HEK293 (cell line): ENCODE measurements around the gene KIAA0513.

Experiments
- CTCF ChIA-PET: fragments of 350-600 bp; formaldehyde crosslinking; extraction: SDS; loops from one replicate; lab custom pipeline; 2021; ENCODE audit warnings: antibody characterized with exemption; lab: Yijun Ruan, JAX
- POLR2A ChIA-PET: fragments of 300-600 bp; formaldehyde crosslinking; extraction: SDS; loops from one replicate; lab custom pipeline; 2020; ENCODE audit warnings: antibody characterized with exemption, inconsistent platforms; lab: Yijun Ruan, JAX
- H3K27ac ChIP-seq: fragments of 200-500 bp; sonication (Bioruptor generic); 2 replicates; pipeline ENCODE4 v1.5.1; 2014; ENCODE audit warnings: low read depth, low read length, control low read depth, inconsistent platforms; ENCODE audit errors: extremely low read depth
- H3K36me3 ChIP-seq, 2 experiments: fragments of 200-500 bp in 1 of 2; sonication (Bioruptor generic) in 1 of 2; 1 replicate in 1 of 2; 2 replicates in 1 of 2; pipeline ENCODE4 v1.5.1; 2014 to 2017; ENCODE audit warnings: inconsistent platforms in 2 of 2, low read length in 2 of 2; ENCODE audit not compliant: control insufficient read depth in 2 of 2, insufficient read depth in 1 of 2
- H3K4me1 ChIP-seq: fragments of 200-500 bp; sonication (Bioruptor generic); 2 replicates; pipeline ENCODE4 v1.5.1; 2014; ENCODE audit warnings: mild to moderate bottlenecking, low read length, inconsistent platforms; ENCODE audit not compliant: control insufficient read depth, insufficient read depth
- H3K4me3 ChIP-seq: 2 replicates; pipeline ENCODE4 v1.5.1; 2011; ENCODE audit warnings: low read depth, mild to moderate bottlenecking, control low read depth, low read length, moderate library complexity
- H3K9me3 ChIP-seq: fragments of 200-500 bp; sonication (Bioruptor generic); 2 replicates; pipeline ENCODE4 v1.5.1; 2014; ENCODE audit warnings: low read depth, low read length, inconsistent platforms; ENCODE audit not compliant: control insufficient read depth, insufficient read depth
- BCL11B ChIP-seq: fragments of 450-650 bp; formaldehyde crosslinking; IDR thresholded peaks from 2 replicates; pipeline ENCODE4 v1.5.1; 2016; ENCODE audit warnings: low read depth, missing biosample characterization, missing genetic modification characterization
- GFI1B ChIP-seq: fragments of 450-650 bp; formaldehyde crosslinking; IDR thresholded peaks from 2 replicates; pipeline ENCODE4 v1.5.1; 2016; ENCODE audit warnings: missing biosample characterization, missing genetic modification characterization
- GLIS1 ChIP-seq: fragments of 450-650 bp; formaldehyde crosslinking; IDR thresholded peaks from 2 replicates; pipeline ENCODE4 v1.5.1; 2016; ENCODE audit warnings: missing biosample characterization, missing genetic modification characterization
- KLF1 ChIP-seq: fragments of 450-650 bp; formaldehyde crosslinking; IDR thresholded peaks from 2 replicates; pipeline ENCODE4 v1.5.1; 2016; ENCODE audit warnings: missing biosample characterization, missing genetic modification characterization
- KLF9 ChIP-seq: fragments of 450-650 bp; formaldehyde crosslinking; IDR thresholded peaks from 2 replicates; pipeline ENCODE4 v1.5.1; 2016; ENCODE audit warnings: missing biosample characterization, missing genetic modification characterization, low read depth
- SCRT2 ChIP-seq: fragments of 450-650 bp; formaldehyde crosslinking; IDR thresholded peaks from 2 replicates; pipeline ENCODE4 v1.5.1; 2016; ENCODE audit warnings: missing biosample characterization, missing genetic modification characterization
- ZBTB17 ChIP-seq: fragments of 450-650 bp; formaldehyde crosslinking; IDR thresholded peaks from 2 replicates; pipeline ENCODE4 v1.5.1; 2016; ENCODE audit warnings: missing biosample characterization, missing genetic modification characterization
- ZBTB20 ChIP-seq: fragments of 450-650 bp; formaldehyde crosslinking; IDR thresholded peaks from 2 replicates; pipeline ENCODE4 v1.5.1; 2016; ENCODE audit warnings: missing biosample characterization, missing genetic modification characterization
- ZEB2 ChIP-seq: fragments of 450-650 bp; formaldehyde crosslinking; IDR thresholded peaks from 2 replicates; pipeline ENCODE4 v1.5.1; 2016; ENCODE audit warnings: missing biosample characterization, missing genetic modification characterization
- ZFP3 ChIP-seq: fragments of 450-650 bp; formaldehyde crosslinking; IDR thresholded peaks from 2 replicates; pipeline ENCODE4 v1.5.1; 2016; ENCODE audit warnings: low read depth, missing biosample characterization, missing genetic modification characterization
- ZNF157 ChIP-seq: fragments of 450-650 bp; formaldehyde crosslinking; IDR thresholded peaks from 2 replicates; pipeline ENCODE4 v1.5.1; 2016; ENCODE audit warnings: missing biosample characterization, missing genetic modification characterization
- ZNF335 ChIP-seq: fragments of 450-650 bp; formaldehyde crosslinking; conservative IDR thresholded peaks from 2 replicates; pipeline ENCODE4 v1.5.1; 2016; ENCODE audit warnings: missing biosample characterization, missing genetic modification characterization
- ZNF521 ChIP-seq: fragments of 450-650 bp; formaldehyde crosslinking; IDR thresholded peaks from 2 replicates; pipeline ENCODE4 v1.5.1; 2017; ENCODE audit warnings: missing biosample characterization, mild to moderate bottlenecking, missing genetic modification characterization
- ZNF530 ChIP-seq: fragments of 450-650 bp; formaldehyde crosslinking; IDR thresholded peaks from 2 replicates; pipeline ENCODE4 v1.5.1; 2016; ENCODE audit warnings: low read depth, missing biosample characterization, missing genetic modification characterization
- ZNF768 ChIP-seq: fragments of 450-650 bp; formaldehyde crosslinking; IDR thresholded peaks from 2 replicates; pipeline ENCODE4 v1.5.1; 2018; ENCODE audit warnings: missing biosample characterization, mild to moderate bottlenecking, missing genetic modification characterization
- ZNF792 ChIP-seq: fragments of 450-650 bp; formaldehyde crosslinking; IDR thresholded peaks from 2 replicates; pipeline ENCODE4 v1.5.1; 2016; ENCODE audit warnings: missing biosample characterization, missing genetic modification characterization
- ZSCAN23 ChIP-seq: fragments of 450-650 bp; formaldehyde crosslinking; IDR thresholded peaks from 2 replicates; pipeline ENCODE4 v1.5.1; 2016; ENCODE audit warnings: missing biosample characterization, missing genetic modification characterization
- ZSCAN30 ChIP-seq: fragments of 450-650 bp; IDR thresholded peaks from 2 replicates; pipeline ENCODE4 v1.5.1; 2018; ENCODE audit warnings: missing biosample characterization, mild to moderate bottlenecking, missing genetic modification characterization, moderate library complexity
- TF ChIP-seq, protein P1 (sequence below): fragments of 450-650 bp; formaldehyde crosslinking; IDR thresholded peaks from 2 replicates; pipeline ENCODE4 v1.5.1; 2016; ENCODE audit warnings: missing biosample characterization, missing genetic modification characterization, borderline replicate concordance
- TF ChIP-seq, protein P2 (sequence below): fragments of 450-650 bp; formaldehyde crosslinking; conservative IDR thresholded peaks from 2 replicates; pipeline ENCODE4 v1.5.1; 2016; ENCODE audit warnings: low read depth, missing biosample characterization, missing genetic modification characterization
- TF ChIP-seq, protein P3 (sequence below): fragments of 450-650 bp; formaldehyde crosslinking; IDR thresholded peaks from 2 replicates; pipeline ENCODE4 v1.5.1; 2016; ENCODE audit warnings: missing biosample characterization, missing genetic modification characterization
- TF ChIP-seq, protein P4 (sequence below): fragments of 450-650 bp; formaldehyde crosslinking; IDR thresholded peaks from 2 replicates; pipeline ENCODE4 v1.5.1; 2016; ENCODE audit warnings: missing biosample characterization, missing genetic modification characterization
- TF ChIP-seq, protein P5 (sequence below): fragments of 450-650 bp; formaldehyde crosslinking; IDR thresholded peaks from 2 replicates; pipeline ENCODE4 v1.5.1; 2016; ENCODE audit warnings: missing biosample characterization, missing genetic modification characterization

The KIAA0513 gene

DNA sequence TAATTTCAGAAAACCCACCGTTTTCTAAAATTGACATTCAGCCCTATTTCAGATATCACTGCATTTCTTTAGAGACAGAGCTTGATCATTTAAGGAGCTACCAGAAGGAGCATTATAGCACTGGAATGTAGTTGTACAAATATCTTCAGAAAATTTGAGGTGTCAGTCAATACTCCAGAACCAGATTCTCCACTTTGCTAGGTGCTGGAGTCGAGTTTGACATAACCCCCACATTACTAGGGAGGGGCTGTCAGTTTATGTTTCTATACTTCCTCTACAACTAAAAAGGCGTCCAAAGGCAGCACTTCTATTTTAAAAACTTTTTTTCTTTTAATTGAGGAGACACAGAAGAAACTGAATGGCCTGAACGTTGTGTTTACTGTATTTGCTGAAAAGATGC lies 892 bp upstream of the KIAA0513 start (continued):
- TF ChIP-seq, protein P1, sequence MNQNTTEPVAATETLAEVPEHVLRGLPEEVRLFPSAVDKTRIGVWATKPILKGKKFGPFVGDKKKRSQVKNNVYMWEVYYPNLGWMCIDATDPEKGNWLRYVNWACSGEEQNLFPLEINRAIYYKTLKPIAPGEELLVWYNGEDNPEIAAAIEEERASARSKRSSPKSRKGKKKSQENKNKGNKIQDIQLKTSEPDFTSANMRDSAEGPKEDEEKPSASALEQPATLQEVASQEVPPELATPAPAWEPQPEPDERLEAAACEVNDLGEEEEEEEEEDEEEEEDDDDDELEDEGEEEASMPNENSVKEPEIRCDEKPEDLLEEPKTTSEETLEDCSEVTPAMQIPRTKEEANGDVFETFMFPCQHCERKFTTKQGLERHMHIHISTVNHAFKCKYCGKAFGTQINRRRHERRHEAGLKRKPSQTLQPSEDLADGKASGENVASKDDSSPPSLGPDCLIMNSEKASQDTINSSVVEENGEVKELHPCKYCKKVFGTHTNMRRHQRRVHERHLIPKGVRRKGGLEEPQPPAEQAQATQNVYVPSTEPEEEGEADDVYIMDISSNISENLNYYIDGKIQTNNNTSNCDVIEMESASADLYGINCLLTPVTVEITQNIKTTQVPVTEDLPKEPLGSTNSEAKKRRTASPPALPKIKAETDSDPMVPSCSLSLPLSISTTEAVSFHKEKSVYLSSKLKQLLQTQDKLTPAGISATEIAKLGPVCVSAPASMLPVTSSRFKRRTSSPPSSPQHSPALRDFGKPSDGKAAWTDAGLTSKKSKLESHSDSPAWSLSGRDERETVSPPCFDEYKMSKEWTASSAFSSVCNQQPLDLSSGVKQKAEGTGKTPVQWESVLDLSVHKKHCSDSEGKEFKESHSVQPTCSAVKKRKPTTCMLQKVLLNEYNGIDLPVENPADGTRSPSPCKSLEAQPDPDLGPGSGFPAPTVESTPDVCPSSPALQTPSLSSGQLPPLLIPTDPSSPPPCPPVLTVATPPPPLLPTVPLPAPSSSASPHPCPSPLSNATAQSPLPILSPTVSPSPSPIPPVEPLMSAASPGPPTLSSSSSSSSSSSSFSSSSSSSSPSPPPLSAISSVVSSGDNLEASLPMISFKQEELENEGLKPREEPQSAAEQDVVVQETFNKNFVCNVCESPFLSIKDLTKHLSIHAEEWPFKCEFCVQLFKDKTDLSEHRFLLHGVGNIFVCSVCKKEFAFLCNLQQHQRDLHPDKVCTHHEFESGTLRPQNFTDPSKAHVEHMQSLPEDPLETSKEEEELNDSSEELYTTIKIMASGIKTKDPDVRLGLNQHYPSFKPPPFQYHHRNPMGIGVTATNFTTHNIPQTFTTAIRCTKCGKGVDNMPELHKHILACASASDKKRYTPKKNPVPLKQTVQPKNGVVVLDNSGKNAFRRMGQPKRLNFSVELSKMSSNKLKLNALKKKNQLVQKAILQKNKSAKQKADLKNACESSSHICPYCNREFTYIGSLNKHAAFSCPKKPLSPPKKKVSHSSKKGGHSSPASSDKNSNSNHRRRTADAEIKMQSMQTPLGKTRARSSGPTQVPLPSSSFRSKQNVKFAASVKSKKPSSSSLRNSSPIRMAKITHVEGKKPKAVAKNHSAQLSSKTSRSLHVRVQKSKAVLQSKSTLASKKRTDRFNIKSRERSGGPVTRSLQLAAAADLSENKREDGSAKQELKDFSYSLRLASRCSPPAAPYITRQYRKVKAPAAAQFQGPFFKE (tag by site-specific recombination): no peak
- TF ChIP-seq ZFP3 (tag by site-specific recombination) (no peak), ZSCAN30 (tag by site-specific recombination) (no peak), GFI1B (no peak), ZNF530 (no peak)

DNA sequence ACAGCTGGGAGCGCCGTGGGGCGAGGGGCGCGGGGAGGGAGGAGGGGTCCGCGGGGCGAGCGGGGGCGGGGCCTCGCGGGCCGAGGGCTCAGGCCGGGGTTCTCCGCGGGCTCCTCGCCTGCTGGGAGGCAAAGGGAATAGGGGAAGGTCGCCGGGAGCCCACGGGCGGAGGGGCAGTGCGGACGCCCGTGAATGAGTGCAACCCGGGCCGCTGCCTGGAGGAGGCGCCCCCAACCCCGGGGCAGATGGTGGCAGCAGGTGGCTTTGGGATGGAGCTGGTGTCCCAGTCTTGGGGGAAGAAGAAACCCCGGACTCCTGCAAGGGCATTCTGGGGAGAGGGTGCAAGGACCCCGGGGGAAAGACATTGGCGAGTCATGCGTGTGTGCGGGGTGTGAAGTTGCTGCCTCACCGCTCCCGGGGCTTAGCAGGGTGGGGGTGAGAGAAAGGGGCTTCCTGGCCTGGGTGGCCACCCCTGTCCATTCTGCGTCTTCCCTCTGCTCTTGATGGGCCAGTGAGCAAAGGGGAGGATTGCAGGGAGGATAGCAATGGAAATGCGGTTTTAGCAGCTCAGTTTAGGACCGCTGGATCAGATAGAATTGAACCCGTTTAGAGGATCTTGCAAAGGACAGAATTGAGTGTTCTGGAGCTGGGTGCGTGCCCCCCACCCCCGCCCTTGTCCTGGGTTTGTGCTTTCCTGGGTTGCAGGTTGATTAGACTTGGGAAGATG lies 526 bp downstream of the KIAA0513 start:
- H3K4me1 ChIP-seq: peaks cover 16% of the 10 kb centered on the region
- POLR2A ChIA-PET: interaction anchor here (2.2 to 3.3 kb wide), 2 partner anchors 17 to 28 kb away, joined by 6 to 25 read pairs; partner anchors contain the start of gene ZDHHC7
- CTCF ChIA-PET: interaction anchor here (0.6 to 0.7 kb wide), 5 partner anchors 23 to 1778 kb away, joined by 3 to 5 read pairs (median 3); no protein-coding TSS in a partner anchor
- H3K36me3 ChIP-seq: peaks cover 0 to 6% of the 10 kb centered on the region in 2 experiments; a peak in 1 of 3 replicates
- H3K4me3 ChIP-seq: peak overlapping the region; percentile 81
- H3K9me3 ChIP-seq: no peaks in the 10 kb centered on the region
- no peak overlapping the region; the same call in 1 of the 2 replicates for H3K27ac ChIP-seq
- peak; percentile 9; the same call in 1 of the 2 replicates for TF ChIP-seq KLF1
- no peak for TF ChIP-seq ZSCAN23 (tag by site-specific recombination)
- TF ChIP-seq ZNF521 (tag by site-specific recombination): no peak
- no peak for TF ChIP-seq ZEB2 (tag by site-specific recombination)
- TF ChIP-seq, protein P2, sequence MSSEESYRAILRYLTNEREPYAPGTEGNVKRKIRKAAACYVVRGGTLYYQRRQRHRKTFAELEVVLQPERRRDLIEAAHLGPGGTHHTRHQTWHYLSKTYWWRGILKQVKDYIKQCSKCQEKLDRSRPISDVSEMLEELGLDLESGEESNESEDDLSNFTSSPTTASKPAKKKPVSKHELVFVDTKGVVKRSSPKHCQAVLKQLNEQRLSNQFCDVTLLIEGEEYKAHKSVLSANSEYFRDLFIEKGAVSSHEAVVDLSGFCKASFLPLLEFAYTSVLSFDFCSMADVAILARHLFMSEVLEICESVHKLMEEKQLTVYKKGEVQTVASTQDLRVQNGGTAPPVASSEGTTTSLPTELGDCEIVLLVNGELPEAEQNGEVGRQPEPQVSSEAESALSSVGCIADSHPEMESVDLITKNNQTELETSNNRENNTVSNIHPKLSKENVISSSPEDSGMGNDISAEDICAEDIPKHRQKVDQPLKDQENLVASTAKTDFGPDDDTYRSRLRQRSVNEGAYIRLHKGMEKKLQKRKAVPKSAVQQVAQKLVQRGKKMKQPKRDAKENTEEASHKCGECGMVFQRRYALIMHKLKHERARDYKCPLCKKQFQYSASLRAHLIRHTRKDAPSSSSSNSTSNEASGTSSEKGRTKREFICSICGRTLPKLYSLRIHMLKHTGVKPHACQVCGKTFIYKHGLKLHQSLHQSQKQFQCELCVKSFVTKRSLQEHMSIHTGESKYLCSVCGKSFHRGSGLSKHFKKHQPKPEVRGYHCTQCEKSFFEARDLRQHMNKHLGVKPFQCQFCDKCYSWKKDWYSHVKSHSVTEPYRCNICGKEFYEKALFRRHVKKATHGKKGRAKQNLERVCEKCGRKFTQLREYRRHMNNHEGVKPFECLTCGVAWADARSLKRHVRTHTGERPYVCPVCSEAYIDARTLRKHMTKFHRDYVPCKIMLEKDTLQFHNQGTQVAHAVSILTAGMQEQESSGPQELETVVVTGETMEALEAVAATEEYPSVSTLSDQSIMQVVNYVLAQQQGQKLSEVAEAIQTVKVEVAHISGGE (tag by site-specific recombination): 0 out of 2 replicates have a peak, but pooled peaks have one; percentile 17
- no peak for TF ChIP-seq ZBTB17 (tag by site-specific recombination)
- no peak for TF ChIP-seq ZNF157
- no peak for TF ChIP-seq BCL11B (tag by site-specific recombination)
- TF ChIP-seq ZBTB20 (tag by site-specific recombination): peak; percentile 52; the same call in 1 of the 2 replicates
- no peak for TF ChIP-seq ZNF792 (tag by site-specific recombination)
- TF ChIP-seq GLIS1 (tag by site-specific recombination): no peak
- no peak for TF ChIP-seq ZNF768 (tag by site-specific recombination)
- TF ChIP-seq ZNF335: peak; percentile 91
- 0 out of 2 replicates have a peak, but pooled peaks have one; percentile 14 for TF ChIP-seq SCRT2
- TF ChIP-seq KLF9 (tag by site-specific recombination): peak; percentile 49
- TF ChIP-seq, protein P3, sequence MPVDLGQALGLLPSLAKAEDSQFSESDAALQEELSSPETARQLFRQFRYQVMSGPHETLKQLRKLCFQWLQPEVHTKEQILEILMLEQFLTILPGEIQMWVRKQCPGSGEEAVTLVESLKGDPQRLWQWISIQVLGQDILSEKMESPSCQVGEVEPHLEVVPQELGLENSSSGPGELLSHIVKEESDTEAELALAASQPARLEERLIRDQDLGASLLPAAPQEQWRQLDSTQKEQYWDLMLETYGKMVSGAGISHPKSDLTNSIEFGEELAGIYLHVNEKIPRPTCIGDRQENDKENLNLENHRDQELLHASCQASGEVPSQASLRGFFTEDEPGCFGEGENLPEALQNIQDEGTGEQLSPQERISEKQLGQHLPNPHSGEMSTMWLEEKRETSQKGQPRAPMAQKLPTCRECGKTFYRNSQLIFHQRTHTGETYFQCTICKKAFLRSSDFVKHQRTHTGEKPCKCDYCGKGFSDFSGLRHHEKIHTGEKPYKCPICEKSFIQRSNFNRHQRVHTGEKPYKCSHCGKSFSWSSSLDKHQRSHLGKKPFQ: 0 out of 2 replicates have a peak, but pooled peaks have one; percentile 44
- TF ChIP-seq, protein P4, sequence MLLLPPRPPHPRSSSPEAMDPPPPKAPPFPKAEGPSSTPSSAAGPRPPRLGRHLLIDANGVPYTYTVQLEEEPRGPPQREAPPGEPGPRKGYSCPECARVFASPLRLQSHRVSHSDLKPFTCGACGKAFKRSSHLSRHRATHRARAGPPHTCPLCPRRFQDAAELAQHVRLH (tag by site-specific recombination): peak; percentile 63; the same call in 1 of the 2 replicates
- TF ChIP-seq, protein P5, sequence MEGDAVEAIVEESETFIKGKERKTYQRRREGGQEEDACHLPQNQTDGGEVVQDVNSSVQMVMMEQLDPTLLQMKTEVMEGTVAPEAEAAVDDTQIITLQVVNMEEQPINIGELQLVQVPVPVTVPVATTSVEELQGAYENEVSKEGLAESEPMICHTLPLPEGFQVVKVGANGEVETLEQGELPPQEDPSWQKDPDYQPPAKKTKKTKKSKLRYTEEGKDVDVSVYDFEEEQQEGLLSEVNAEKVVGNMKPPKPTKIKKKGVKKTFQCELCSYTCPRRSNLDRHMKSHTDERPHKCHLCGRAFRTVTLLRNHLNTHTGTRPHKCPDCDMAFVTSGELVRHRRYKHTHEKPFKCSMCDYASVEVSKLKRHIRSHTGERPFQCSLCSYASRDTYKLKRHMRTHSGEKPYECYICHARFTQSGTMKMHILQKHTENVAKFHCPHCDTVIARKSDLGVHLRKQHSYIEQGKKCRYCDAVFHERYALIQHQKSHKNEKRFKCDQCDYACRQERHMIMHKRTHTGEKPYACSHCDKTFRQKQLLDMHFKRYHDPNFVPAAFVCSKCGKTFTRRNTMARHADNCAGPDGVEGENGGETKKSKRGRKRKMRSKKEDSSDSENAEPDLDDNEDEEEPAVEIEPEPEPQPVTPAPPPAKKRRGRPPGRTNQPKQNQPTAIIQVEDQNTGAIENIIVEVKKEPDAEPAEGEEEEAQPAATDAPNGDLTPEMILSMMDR (tag by site-specific recombination): peak; percentile 67
